DMS153 treated with DMSO at 0.1 percent for 48 hours (cell line): ENCODE data around the gene CIITA.
"Not testable (repeated sequence)": the region's sequence is repeated elsewhere in the genome, so short reads cannot be mapped to it uniquely, and the experiment has no call there.

Source experiments
- DNase-seq: peaks from one replicate; lab custom pipeline; 2025; ENCODE audit not compliant: unreplicated experiment; lab: John Stamatoyannopoulos, UW

The CIITA gene

DNA sequence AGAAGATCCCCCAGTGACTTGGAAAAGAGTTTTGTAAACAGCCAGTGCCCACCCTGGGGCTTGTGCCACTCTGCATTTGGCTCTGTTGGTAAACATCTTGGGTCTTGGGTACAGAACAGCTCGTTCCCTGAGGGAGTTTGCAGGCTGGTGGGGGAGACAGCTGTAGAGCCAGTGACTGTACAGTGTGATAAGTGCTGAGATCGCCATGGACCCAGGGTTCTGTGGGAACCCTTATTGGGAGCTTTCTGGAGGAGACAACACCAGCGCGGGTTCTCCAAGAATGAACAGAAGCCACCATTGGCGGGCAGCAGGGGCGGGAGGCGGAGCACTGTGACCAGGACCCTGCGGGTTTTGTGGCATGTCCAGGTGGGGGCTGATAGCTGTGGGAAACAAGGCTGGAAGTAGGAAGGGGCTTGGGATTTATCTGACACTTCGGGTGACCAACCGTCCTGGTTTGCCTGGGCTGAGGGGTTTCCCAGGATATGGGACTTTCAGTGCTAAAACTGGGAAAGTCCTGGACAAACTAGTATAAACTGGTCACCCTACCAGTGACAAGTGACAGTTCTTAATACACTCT lies 70.3 kb downstream of the CIITA start:
- DNase-seq = no peak

DNA sequence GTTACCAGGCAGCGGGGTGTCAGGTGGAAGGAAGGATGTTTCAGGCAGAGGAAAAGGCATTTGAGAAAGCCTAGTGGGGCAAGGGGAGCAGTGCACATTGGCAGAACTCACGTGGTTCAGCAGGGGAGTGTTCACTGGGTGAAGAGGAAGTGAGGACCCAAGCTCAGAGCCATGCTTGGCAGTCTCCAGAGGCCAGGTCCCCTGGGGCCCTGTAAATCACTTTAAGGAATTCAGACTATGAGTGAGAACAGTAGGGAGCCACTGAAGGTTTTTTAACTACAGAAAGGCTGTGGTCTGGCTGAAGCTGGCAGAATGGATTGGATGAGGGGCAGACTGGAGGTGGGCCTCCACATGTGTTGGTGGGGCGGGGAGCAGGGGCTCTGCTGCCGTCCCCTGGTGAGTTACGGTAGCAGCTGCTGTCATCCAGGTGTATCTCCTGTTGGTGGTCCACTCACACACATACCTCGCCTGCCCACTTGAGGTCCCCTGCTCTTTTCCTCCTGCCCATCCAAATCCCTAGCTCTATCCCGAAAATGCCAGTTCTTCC lies 72.5 kb downstream of the CIITA start:
- DNase-seq = no peak

DNA sequence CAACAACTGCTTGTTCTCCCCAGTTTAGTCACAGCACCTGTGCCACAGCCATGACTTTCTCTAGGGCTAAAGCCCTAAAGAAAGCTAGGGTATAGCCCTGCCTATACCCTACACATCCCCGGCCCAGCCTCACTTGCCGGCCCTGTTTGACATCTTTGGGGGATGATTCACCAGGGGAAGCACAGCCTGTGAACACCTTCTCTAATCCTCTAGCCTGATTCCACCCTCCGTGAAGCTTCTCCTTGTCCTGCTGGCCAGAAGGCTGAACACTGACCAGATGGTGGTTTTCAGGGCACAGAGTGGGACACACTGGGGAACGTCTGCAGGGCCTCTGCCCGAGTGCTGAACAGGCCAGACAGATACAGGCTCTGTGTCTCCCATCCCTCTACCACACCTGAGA lies 73.4 kb downstream of the CIITA start:
- DNase-seq = no peak

DNA sequence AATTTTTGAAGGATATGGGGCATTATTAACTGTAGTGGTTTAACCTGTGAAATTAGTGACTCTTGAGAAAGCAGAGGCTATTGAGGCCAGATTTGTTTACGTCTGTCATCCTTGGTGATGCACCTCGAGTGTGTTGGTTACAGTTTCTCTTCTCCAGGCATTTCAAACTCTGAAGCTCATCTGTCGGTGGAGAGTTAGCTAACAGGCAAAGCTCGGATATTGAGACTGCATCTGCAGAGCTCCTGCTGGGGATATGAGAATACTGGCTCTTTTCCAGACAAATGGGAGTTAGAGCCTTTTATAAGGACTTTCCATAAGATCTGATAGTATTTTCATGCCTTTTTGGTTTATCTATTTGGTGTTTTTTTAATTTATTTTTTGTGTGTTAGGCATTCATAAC lies 74.0 kb downstream of the CIITA start:
- no peak for DNase-seq

DNA sequence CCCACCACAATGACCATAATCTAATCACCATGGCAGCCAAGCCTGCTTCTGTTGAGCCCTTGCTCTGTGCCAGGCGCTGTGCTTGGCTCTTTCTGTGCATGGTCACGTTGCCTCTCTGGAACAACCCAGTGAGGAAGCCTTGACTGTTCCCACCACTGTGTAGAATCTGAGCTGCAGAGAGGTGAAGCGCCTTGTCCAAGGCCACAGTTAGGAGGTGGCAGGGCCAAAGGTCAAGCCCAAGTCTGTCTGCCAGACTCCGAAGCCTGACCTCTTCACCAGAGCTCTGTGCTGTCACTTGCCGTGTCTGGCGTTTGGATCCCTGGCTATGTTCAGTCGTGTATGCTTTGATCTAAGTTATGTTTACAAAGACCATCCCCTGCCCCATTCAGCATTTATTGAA lies 77.9 kb downstream of the CIITA start:
- no peak for DNase-seq

DNA sequence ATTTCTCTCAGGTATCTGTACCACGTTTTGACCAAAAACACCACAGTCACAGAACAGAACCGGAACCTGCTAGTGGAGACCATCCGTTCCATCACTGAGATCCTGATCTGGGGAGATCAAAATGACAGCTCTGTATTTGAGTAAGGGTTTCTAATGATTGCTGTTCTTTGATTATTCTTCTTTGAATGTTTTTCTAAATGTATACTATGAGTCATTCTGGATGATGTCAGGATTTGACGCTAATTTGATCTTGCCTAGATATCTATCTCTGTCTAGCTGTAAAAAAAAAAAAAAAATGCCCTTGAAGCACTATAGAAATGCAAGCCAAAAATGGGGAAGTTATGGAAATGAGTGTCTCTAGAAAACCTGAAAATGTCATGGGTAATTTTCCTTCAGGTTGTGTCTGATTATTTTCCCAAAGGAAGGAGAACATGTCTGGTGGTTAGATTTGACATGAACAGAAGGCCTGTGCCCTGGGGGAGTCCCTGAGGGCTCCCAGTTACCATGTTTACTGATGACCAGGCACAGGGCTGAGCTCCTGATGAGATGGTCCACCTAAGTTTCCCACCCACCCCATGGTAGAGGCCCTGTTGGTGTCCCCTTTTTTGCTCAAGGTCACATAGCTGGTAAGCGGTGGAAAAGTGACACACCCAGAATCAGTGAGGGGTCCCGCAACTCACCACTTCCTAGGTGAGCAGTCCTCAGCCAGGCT lies 80.9 kb downstream of the CIITA start:
- no peak for DNase-seq

DNA sequence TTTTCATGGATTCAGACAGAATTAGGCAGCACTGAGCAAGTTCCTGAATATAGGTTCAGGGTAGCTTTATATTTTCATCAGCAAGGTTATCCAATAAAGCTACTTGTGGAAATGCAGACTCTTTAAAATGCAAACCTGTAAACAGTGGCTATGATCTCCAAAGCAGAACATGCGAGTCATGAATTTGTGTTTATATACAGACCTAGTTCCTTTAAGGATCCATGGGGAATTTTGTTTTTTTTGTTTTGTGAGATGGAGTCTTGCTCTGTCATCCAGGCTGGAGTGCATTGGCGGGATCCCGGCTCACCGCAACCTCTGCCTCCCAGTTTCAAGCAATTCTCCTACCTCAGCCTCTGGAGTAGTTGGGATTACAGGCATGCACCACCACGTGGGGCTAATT lies 82.2 kb downstream of the CIITA start:
- no peak for DNase-seq

DNA sequence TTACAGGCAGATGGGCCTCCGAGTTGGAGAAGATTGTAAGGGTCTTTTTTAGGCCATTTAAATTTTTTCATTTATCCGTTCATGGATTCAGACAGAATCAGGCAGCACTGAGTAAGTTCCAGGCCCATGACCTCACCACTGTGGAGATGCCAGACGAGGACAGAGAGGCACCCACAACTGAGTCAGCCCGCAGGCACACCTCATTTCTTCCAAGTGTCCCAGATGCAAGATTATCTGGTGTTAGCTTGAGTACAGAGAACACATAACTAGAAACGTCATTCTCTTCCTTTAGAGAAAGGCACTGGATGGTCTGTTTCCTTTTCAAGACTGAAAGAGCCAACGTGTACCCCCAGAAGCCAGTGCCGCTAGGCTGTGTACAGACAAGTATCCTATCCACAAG lies 84.2 kb downstream of the CIITA start:
- no peak for DNase-seq

DNA sequence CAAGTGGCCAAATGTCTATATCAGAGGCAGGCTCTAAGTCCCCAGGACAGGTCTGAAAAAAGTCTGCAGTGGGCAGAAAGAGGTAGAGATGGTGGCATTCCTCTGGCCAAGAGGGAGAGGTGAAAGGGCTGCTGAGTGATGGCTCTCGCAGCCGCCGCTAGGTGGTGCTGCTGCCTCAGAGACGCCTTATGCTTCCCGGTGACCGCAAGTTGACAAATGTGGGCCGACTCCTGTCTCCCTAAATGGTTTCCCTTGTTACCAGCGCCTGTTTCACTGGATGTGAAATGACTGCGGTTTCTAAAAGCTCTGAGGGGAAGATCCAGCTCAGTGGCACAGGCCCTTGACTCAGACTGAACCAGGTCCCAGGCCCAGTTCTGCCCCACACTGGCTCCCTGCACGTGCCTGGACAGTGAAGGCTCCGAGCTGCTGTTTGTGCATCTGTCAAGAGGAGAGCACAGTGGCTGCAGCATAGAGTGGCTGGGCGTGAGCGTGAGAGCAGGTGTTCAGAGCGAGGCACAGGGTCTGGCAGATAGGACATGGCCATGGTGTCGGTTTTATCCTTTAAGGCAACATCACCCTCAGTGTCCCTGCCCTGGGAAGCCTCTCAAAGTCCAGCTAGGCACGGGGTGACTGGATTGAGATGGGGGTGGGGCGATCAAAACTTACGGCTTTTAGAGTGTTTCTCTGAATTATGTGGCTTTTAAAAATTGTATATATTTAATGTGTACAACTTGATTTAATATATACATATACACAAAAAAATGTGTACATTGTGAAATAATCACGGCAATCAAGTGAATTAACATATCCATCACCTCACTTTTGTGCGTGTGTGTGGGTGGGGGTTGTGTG lies 87.3 kb downstream of the CIITA start:
- peak; percentile 87 for DNase-seq

DNA sequence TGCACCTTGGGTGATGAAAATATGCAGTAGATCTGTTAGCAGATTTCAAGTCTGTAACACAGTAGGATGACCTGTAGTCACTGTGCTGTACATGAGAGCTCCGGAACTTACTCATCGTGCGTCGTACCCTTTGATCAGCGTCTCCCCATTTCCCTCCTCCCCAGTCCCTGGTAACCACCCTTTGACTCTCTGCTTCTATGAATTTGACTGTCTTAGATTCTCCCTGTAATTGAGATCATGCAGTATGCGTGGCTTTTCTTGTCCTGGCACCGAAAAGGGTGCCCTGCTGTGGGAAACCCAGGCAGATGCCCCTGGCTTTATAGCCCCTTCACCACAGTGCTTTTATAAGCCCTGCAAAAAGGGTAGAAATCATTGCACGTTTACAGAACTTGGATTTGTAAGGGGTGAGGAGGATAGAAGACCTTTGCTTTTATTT lies 87.9 kb downstream of the CIITA start:
- no peak for DNase-seq

DNA sequence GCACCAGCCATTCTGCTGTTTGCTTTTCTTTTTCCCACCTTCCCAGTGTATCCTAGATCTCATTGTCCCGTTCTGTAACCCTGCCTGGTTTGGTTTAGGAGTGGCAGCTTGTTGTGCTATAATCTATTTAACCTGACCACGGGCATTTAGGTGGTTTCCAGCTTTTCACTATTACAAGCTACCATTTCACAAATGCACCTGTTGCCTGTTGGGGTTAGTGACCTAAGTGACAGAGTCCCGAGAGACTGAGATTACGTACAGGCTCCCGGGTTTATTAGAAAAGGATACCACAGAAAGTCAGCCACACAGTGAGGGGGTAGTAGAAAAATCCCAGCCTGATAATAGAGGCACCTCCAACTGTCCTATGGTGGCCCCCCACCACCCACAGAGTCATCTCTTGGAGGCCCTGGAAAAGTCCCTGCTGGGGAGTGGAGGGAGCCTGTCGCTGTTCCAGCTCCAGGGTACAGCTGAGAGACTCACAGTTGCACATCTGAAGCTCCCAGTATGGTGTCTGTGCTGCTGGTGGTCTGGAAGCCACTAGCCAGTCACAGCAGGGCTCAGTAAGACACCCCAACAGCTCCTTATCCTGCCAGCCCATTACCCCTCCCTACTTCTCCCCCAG lies 88.5 kb downstream of the CIITA start:
- DNase-seq = no peak

DNA sequence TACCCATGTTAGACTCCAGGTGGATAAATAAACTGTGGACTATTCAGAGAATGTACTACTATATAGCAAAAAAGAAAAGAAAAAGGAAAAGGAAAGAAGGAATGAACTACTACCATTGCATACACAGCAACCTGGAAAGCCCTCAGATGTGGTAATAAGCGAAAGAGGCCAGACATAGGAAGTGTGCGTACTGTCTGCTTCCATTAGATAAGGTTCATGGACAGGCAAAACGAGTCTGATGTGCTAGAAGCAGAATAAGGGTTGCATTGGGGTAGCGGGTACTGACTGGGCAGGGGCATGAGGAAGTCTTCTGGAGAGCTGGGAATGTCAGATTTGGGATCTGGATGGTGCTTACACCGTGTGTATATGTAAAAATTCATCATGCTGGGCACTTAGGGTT lies 89.1 kb downstream of the CIITA start:
- no peak for DNase-seq

DNA sequence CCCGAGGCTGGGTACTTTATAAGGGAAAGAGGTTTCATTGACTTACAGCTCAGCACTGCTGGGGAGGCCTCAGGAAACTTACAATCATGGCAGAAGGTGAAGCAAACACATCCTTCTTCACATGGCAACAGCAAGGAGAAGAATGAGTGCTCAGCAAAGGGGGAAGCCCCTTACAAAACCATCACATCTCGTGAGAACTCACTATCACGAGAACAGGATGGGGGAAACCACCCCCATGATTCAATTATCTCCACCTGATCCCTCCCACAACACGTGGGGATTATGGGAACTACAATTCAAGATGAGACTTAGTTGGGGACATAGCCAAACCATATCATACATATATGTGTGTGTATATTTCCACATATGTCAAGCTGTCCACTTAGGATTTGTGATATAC lies 89.6 kb downstream of the CIITA start:
- not testable (repeated sequence) for DNase-seq

DNA sequence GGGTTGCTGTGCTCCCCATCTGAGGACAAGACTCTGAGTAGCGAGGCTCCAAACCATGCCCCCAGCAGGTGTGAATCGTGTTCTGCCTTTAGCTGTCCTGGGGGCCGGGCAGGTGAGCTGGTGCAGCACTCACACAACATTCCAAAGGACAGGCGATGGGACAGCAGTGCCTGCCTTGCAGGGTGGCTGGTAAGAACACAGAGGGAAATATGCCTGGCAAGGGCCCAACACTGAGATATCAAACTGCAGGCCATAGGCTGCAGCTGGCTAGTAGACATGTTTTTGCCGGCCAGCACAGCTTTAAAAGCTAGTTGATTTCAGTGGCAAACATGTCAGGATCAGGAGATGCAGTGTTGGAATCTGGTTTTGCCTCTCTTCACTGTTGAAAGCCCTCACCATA lies 91.0 kb downstream of the CIITA start:
- no peak for DNase-seq

DNA sequence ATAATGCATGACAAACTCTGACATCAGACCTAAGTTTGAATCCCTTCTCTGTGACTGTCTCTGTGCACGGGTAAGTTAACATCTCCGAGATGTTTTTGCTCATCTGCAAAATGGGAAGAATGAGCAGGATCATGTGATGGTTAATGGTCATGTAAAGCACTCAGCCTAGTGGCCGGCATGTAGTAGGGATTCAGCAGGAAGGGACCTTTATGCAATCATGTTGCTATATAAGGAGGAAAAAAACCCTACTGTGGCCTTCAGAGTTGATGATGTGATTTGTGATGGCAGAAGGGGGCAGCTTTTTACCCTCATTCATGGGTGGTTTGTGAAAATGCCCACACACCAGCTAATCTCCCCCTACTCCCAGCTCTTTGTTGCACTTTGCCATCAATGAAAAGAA lies 91.5 kb downstream of the CIITA start:
- DNase-seq = no peak

DNA sequence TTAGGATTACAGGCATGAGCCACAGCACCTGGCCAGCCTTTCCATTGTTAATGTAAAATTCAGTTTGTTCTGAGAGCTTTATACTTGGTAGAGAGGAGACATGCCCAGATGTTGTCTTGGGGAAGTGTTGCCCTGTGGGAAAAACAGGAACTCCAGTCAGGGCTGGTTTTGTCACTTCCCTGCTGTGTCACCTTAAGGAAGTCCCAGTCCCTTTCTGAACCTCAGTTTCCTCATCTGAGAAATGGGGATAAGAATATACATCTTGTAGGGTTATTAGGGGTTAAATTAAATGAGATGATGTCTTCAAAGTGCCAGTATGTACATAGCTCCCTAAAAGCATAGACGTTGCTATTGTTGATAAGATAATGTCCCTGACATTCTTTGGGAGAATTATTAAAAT lies 92.6 kb downstream of the CIITA start:
- no peak for DNase-seq

DNA sequence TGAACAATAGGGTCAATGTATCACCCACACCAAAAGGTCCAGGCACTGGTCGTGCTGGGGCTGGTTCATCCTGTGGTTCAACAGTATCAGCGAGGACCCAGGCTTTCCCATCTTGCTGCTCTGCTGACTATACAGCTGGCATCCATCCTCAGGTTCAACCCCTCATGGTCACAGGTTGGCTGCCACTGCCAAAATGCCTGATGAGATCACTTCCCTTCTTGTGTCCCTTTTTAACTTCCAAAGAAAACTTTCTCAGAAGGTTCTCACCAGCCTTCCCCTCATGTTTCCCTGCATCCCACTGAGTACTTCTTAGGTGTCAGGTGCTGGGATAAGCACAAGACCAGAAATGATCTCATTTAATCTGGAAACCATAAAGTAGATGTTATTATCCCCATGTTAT lies 93.1 kb downstream of the CIITA start:
- DNase-seq = no peak

DNA sequence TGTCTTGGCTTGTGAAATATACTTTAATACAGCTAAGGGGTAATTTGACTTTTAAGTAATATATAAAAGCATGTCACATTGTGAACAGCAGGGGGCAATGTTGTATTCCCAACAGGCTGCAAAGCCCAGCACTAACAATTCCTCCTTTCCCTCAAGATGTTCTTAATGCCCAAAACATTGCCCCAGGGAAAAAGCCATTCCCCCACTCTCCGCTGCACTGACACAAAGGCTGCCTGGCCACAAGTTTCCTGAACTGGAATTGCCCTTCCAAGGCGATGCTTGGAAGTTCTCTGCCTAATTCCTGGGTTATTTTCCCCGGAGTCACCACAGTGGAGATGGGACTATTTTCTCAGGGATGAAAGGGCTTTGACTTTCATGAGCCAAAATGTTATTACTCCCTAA lies 94.6 kb downstream of the CIITA start:
- peak; percentile 75 for DNase-seq

DNA sequence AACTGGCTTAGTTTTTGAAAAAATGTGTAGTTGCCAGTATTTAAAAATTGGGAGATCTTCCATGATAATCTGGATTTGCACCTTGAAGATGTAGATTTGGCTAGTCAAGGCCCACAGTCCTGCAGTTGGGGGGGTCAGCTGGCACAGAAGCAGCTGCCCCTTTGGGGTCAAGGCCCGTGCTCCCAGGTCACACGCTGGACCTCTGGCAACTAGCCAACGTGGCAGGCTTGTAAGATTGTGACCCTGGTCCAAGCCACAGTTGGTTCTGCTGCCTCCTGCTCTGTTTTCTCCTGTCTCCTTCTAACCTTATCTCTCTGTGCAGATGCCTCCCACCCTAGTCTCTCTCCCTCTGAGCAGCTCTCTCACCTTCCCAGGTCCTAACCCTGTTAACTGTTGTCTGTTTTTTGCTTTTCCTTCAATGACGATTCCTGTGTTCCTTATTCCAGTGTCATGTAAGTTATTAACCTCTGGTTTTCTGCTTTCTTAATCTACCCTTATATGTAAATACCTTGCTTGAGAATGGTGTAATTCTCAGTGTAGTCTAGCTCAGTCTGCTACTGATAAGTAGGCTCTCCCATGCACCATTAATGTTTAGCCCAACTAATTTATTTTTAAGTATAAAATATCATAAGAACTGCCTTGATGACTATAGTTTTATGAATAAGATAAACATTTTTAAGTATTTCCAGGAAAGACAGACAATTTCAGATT lies 95.3 kb downstream of the CIITA start:
- DNase-seq = no peak

DNA sequence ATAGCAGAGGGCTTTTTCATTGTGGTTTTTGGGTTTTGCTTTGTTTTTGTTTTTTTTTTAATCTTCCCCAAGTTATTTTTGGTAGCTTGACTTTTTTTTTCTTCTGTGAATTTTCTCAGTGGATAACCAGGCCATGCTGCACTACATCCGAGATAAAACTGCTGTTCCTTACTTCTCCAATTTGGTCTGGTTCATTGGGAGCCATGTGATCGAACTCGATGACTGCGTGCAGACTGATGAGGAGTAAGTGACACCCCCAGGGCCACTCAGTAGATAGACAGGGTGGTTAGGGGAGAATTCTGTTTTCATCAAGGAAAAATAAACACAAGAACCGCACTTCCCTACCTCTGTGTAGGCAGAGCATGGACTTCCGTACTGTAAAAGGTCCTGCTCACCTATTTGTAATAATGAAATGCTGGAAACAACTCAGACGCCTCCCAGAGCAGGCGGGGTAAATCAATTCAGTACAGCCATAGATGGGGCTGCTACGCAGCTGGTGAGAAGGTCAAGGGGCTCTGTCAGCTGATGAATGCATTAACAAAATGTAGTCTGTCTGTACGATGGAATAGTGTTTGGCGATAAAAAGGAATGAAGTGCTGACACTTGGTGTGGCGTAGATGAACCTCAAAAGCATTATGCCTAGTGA lies 95.9 kb downstream of the CIITA start:
- DNase-seq = no peak
